HepG2 (cell line): Measurements from ENCODE around the gene TIMM44. TPM values are rescaled to one million over a fixed set of nuclear protein-coding genes. Genes with fewer than 3 reads are reported as not detected.

ENCODE experiments used
- ATAC-seq: fragments of 200-7000 bp; cut with Tn5 transposase; 3 replicates; pipeline ENCODE4 v1.9.1; 2020; ENCODE audit warnings: mild to moderate bottlenecking, moderate library complexity
- BruUV-seq: library from RNA; stranded (reverse); fragments of 400-500 nt; replicated peaks from 2 replicates; lab custom pipeline; 2021; lab: Mats Ljungman, UMichigan
- CTCF ChIA-PET: fragments of 300-600 bp; formaldehyde crosslinking; extraction: SDS; loops from one replicate; lab custom pipeline; 2021; ENCODE audit warnings: low total read pairs, inconsistent platforms, low intra/inter-chr PET ratio; lab: Yijun Ruan, JAX
- POLR2A ChIA-PET: fragments of 350-600 bp; sonication (Branson Sonifier 250); formaldehyde crosslinking; loops from one replicate; lab custom pipeline; 2020; ENCODE audit warnings: antibody characterized with exemption, inconsistent platforms; lab: Yijun Ruan, JAX
- DNase-seq: peaks from one replicate; pipeline ENCODE4 v3.0.0-alpha.2; 2015; ENCODE audit warnings: low spot score
- FAIRE-seq: peaks from 3 replicates; lab custom pipeline; 2011; peaks lifted over from hg19 to GRCh38; lab: Jason Lieb, UNC
- H2AFZ ChIP-seq: one replicate; pipeline ENCODE4 v1.6.1; 2011; ENCODE audit warnings: low read length, inconsistent platforms
- H3K27ac ChIP-seq: fragments of 300-600 bp; 3 replicates; pipeline ENCODE4 v1.8.0; 2011; ENCODE audit warnings: mixed run types, mild to moderate bottlenecking, mixed read lengths, low read length, inconsistent platforms; ENCODE audit not compliant: insufficient read depth; ENCODE audit errors: extremely low read length
- H3K27me3 ChIP-seq, 2 experiments: fragments of 200-600 bp in 1 of 2; 2 replicates in 1 of 2; 3 replicates in 1 of 2; pipeline versions ENCODE4 v1.6.0 to v1.8.0; 2011; ENCODE audit warnings: low read length in 2 of 2, mild to moderate bottlenecking in 2 of 2, moderate library complexity in 2 of 2, inconsistent platforms in 1 of 2; ENCODE audit not compliant: insufficient read depth in 2 of 2, control insufficient read depth in 1 of 2
- H3K36me3 ChIP-seq, 2 experiments: fragments of 200-600 bp in 1 of 2; replicated peaks in 1 of 2; 2 replicates in 1 of 2; 3 replicates in 1 of 2; pipeline versions ENCODE4 v1.5.1 to v1.8.0; 2011; ENCODE audit warnings: low read length in 2 of 2, inconsistent platforms in 1 of 2; ENCODE audit not compliant: insufficient read depth in 2 of 2, control insufficient read depth in 1 of 2
- H3K4me1 ChIP-seq: 2 replicates; pipeline ENCODE4 v1.5.1; 2012; ENCODE audit warnings: low read length, inconsistent platforms; ENCODE audit not compliant: insufficient read depth
- H3K4me2 ChIP-seq: 2 replicates; pipeline ENCODE4 v1.6.0; 2011; ENCODE audit warnings: low read depth, low read length, inconsistent platforms
- H3K4me3 ChIP-seq, 3 experiments: fragments of 200-600 bp in 1 of 3; sonication (generic), shearing (Covaris generic) in 1 of 3; replicated peaks in 1 of 3; 2 replicates each; pipeline ENCODE4 v1.5.1; 2011 to 2016; ENCODE audit warnings: low read length in 3 of 3, inconsistent platforms in 2 of 3, low read depth in 2 of 3, mild to moderate bottlenecking in 2 of 3, control low read depth in 1 of 3, mixed read lengths in 1 of 3; ENCODE audit not compliant: insufficient read depth in 1 of 3
- H3K79me2 ChIP-seq: one replicate; pipeline ENCODE4 v1.6.1; 2011; ENCODE audit warnings: low read length, inconsistent platforms; ENCODE audit not compliant: insufficient read depth
- H3K9ac ChIP-seq: 2 replicates; pipeline ENCODE4 v1.6.0; 2011; ENCODE audit warnings: mild to moderate bottlenecking, low read depth, low read length, inconsistent platforms; ENCODE audit not compliant: insufficient read depth
- H3K9me3 ChIP-seq: 2 replicates; pipeline ENCODE4 v1.5.1; 2012; ENCODE audit warnings: mild to moderate bottlenecking, low read length
- H4K20me1 ChIP-seq: 2 replicates; pipeline ENCODE4 v1.6.0; 2011; ENCODE audit warnings: inconsistent platforms, mild to moderate bottlenecking, low read length, moderate library complexity; ENCODE audit not compliant: insufficient read depth
- AGO2 ChIP-seq: fragments of 200-400 bp; formaldehyde crosslinking; optimal IDR thresholded peaks from 2 replicates; pipeline ENCODE3; 2017; ENCODE audit warnings: mild to moderate bottlenecking, low read depth, low read length, moderate library complexity
- JUNB ChIP-seq: sonication (generic); formaldehyde crosslinking; IDR thresholded peaks from 2 replicates; pipeline ENCODE4 v1.8.0; 2022; ENCODE audit warnings: missing genetic modification reagents, mild to moderate bottlenecking, borderline replicate concordance
- SMAD1 ChIP-seq: sonication (generic); formaldehyde crosslinking; IDR thresholded peaks from 2 replicates; pipeline ENCODE4 v1.4.0; 2020; ENCODE audit warnings: missing genetic modification reagents, low read depth, mild to moderate bottlenecking, borderline replicate concordance
- SNAI1 ChIP-seq: sonication (generic); formaldehyde crosslinking; IDR thresholded peaks from 2 replicates; pipeline ENCODE4 v1.5.0; 2020; ENCODE audit warnings: mild to moderate bottlenecking, missing genetic modification reagents, borderline replicate concordance
- SP5 ChIP-seq: IDR thresholded peaks from 2 replicates; pipeline ENCODE4 v1.6.1; 2016; ENCODE audit warnings: low read depth, borderline replicate concordance
- ZFY ChIP-seq: sonication (generic); formaldehyde crosslinking; IDR thresholded peaks from 2 replicates; pipeline ENCODE4 v1.4.0; 2020; ENCODE audit warnings: missing genetic modification reagents
- ZNF205 ChIP-seq: IDR thresholded peaks from 2 replicates; pipeline ENCODE4 v1.6.1; 2018; ENCODE audit warnings: missing biosample characterization, missing genetic modification reagents
- ZNF24 ChIP-seq: fragments of 450-650 bp; IDR thresholded peaks from 2 replicates; pipeline ENCODE4 v1.6.1; 2017; ENCODE audit warnings: antibody characterized with exemption, mild to moderate bottlenecking
- WGBS: methylation state at CpG from one replicate; pipeline ENCODE4 v1.1.6; 2017; ENCODE audit warnings: low lambda C conversion rate; 5-methylcytosine and 5-hydroxymethylcytosine counted together
- in situ Hi-C: cut with HindIII; loops from 2 replicates; pipeline ENCODE4 v1.10.0; 2017; ENCODE audit warnings: low pct_unique_long_range_greater_than_20kb; ENCODE audit not compliant: extremely low pct_ligation_motif_present
- intact Hi-C: fragments of 100-400 bp; cut with micrococcal nuclease; formaldehyde crosslinking; loops from one replicate; pipeline ENCODE4 v1.10.0; 2022; ENCODE audit not compliant: unreplicated experiment
- polyA plus RNA-seq, 8 experiments: library from polyadenylated mRNA; depleted of rRNA in 3 of 8; stranded (reverse) in 7 of 8; unstranded in 1 of 8; fragments of >200 nt; fragmentation: Illumina TruSeq in 4 of 8; extraction: Trizol in 4 of 8; gene quantifications; 2 replicates each; pipeline versions ENCODE4 v1.2.1 to v1.2.3, GENCODE V29; 2011 to 2016; ENCODE audit warnings: low read depth in 4 of 8, missing spikeins in 1 of 8, mixed read lengths in 1 of 8; ENCODE audit not compliant: insufficient read depth in 1 of 8
- total RNA-seq, 5 experiments: library from RNA; depleted of rRNA; stranded (reverse); fragments of >200 nt; fragmentation: Illumina TruSeq; extraction: Trizol; gene quantifications; 2 replicates each; pipeline ENCODE4 v1.2.3, GENCODE V29; 2016; ENCODE audit warnings: low read depth in 1 of 5
- TF ChIP-seq, protein P1 (sequence below): sonication (generic); formaldehyde crosslinking; IDR thresholded peaks from 2 replicates; pipeline ENCODE4 v1.8.1; 2023; ENCODE audit warnings: mild to moderate bottlenecking, missing genetic modification reagents
- TF ChIP-seq, protein P2 (sequence below): sonication (generic); formaldehyde crosslinking; IDR thresholded peaks from 2 replicates; pipeline ENCODE4 v1.5.0; 2020; ENCODE audit warnings: mild to moderate bottlenecking, missing genetic modification reagents
- TF ChIP-seq, protein P3 (sequence below): sonication (generic); formaldehyde crosslinking; IDR thresholded peaks from 2 replicates; pipeline ENCODE4 v1.4.0; 2020; ENCODE audit warnings: missing genetic modification reagents, low read depth, mild to moderate bottlenecking, borderline replicate concordance

The TIMM44 gene
- total and polyA plus RNA-seq, 2 of the 13 experiments (the other 11 are each of a cell fraction or from before 2014, with no cell fraction given): 42.9 to 72.6 TPM

DNA sequence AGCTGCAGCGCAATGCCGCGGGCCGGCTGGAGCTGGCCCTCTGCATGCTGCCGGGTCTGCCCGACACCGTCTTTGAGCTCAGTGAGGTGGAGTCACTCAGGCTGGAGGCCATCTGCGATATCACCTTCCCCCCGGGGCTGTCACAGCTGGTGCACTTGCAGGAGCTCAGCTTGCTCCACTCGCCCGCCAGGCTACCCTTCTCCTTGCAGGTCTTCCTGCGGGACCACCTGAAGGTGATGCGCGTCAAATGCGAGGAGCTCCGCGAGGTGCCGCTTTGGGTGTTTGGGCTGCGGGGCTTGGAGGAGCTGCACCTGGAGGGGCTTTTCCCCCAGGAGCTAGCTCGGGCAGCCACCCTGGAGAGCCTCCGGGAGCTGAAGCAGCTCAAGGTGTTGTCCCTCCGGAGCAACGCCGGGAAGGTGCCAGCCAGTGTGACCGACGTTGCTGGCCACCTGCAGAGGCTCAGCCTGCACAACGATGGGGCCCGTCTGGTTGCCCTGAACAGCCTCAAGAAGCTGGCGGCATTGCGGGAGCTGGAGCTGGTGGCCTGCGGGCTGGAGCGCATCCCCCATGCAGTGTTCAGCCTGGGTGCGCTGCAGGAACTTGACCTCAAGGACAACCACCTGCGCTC lies 43.6 kb downstream of the TIMM44 start:
- POLR2A ChIA-PET: interaction anchor here (4.7 to 4.9 kb wide), 3 partner anchors 11 to 31 kb away, joined by 52 to 83 read pairs (median 75); partner anchors contain the start of genes LRRC8E and SNAPC2
- Histone ChIP-seq H3K4me2 (no peak overlapping the region), H3K27me3 (no peaks in the 10 kb centered on the region; a peak in 1 of 5 replicates), H3K79me2 (peaks cover 14% of the 10 kb centered on the region), H2AFZ (no peak overlapping the region), H3K4me3 (no peak overlapping the region), H3K9ac (no peak overlapping the region), H3K9me3 (no peaks in the 10 kb centered on the region), H3K36me3 (peaks cover 9 to 15% of the 10 kb centered on the region in 2 experiments; a peak in 2 of 5 replicates), H4K20me1 (0 out of 2 replicates have a peak, but pooled peaks cover 4% of the 10 kb centered on the region), H3K27ac (no peak overlapping the region), H3K4me1 (peaks cover 45% of the 10 kb centered on the region)
- no TSS peak for BruUV-seq
- DNase-seq (no peak), ATAC-seq (no peak), FAIRE-seq (no peak)
- no peak for TF ChIP-seq ZNF24
- peak; percentile 29 for TF ChIP-seq AGO2
- intact Hi-C loops: no loop called here
- in situ Hi-C loops: no loop called here
- 95% methylated on average over 24 of the region's 34 CpGs for WGBS
- CTCF ChIA-PET: no interaction called here

DNA sequence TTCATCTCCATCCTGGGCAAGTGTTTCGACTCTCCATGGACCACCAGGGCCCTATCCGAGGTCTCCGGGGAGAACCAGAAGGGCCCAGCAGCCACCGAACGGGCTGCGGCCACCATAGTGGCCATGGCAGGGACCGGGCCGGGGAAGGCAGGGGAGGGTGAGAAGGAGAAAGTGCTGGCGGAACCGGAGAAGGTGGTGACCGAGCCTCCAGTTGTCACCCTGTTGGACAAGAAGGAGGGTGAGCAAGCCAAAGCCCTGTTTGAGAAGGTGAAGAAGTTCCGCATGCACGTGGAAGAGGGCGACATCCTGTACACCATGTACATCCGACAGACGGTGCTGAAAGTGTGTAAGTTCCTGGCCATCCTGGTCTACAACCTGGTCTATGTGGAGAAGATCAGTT lies 44.5 kb downstream of the TIMM44 start:
- Histone ChIP-seq H3K79me2 (peaks cover 6% of the 10 kb centered on the region), H3K27me3 (no peaks in the 10 kb centered on the region), H2AFZ (no peak overlapping the region), H3K9ac (no peak overlapping the region), H3K36me3 (peaks cover 9 to 15% of the 10 kb centered on the region in 2 experiments; a peak in 2 of 5 replicates), H3K4me3 (no peak overlapping the region), H3K27ac (no peak overlapping the region), H4K20me1 (no peaks in the 10 kb centered on the region), H3K4me2 (no peak overlapping the region), H3K9me3 (no peaks in the 10 kb centered on the region), H3K4me1 (peaks cover 49% of the 10 kb centered on the region)
- intact Hi-C loops (no loop called here), in situ Hi-C loops (no loop called here)
- POLR2A ChIA-PET: interaction anchor here (1.4 to 2.8 kb wide), 2 partner anchors 11 to 13 kb away, joined by 4 to 34 read pairs; partner anchors contain the start of gene LRRC8E
- no TSS peak for BruUV-seq
- CTCF ChIA-PET: no interaction called here
- 97% methylated on average over 14 of the region's 16 CpGs for WGBS
- ATAC-seq: no peak
- no peak for FAIRE-seq
- DNase-seq: no peak
- TF ChIP-seq SP5 (CRISPR knock-in tag): no peak
- TF ChIP-seq, protein P1, sequence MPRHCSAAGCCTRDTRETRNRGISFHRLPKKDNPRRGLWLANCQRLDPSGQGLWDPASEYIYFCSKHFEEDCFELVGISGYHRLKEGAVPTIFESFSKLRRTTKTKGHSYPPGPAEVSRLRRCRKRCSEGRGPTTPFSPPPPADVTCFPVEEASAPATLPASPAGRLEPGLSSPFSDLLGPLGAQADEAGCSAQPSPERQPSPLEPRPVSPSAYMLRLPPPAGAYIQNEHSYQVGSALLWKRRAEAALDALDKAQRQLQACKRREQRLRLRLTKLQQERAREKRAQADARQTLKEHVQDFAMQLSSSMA (CRISPR knock-in tag): no peak
- no peak for TF ChIP-seq SMAD1 (CRISPR knock-in tag)
- TF ChIP-seq, protein P2, sequence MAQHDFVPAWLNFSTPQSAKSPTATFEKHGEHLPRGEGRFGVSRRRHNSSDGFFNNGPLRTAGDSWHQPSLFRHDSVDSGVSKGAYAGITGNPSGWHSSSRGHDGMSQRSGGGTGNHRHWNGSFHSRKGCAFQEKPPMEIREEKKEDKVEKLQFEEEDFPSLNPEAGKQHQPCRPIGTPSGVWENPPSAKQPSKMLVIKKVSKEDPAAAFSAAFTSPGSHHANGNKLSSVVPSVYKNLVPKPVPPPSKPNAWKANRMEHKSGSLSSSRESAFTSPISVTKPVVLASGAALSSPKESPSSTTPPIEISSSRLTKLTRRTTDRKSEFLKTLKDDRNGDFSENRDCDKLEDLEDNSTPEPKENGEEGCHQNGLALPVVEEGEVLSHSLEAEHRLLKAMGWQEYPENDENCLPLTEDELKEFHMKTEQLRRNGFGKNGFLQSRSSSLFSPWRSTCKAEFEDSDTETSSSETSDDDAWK (CRISPR knock-in tag): no peak
- no peak for TF ChIP-seq SNAI1 (CRISPR knock-in tag)
- TF ChIP-seq, protein P3, sequence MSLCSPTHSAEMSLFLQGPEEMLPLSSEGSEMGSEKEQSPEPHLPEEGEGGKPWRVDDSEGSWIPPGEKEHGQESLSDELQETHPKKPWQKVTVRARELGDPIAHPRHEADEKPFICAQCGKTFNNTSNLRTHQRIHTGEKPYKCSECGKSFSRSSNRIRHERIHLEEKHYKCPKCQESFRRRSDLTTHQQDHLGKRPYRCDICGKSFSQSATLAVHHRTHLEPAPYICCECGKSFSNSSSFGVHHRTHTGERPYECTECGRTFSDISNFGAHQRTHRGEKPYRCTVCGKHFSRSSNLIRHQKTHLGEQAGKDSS (CRISPR knock-in tag): no peak
- no peak for TF ChIP-seq ZFY (CRISPR knock-in tag)
- no peak for TF ChIP-seq JUNB (CRISPR knock-in tag)
- TF ChIP-seq ZNF205: no peak
